Measurements from ENCODE around the gene SCT. TPM values are rescaled to one million over a fixed set of nuclear protein-coding genes. Genes with fewer than 3 reads are reported as not detected.
A peak's percentile ranks its signal among the peaks of the same experiment; 100 is the strongest.

Gene SCT
- not detected in 2 replicates for total RNA-seq

- peaks cover 16% of the 10 kb centered on the region for H3K4me1 Mint-ChIP-seq
- H3K36me3 Mint-ChIP-seq (ENCODE audit: low read depth), result peaks cover 5% of the 10 kb centered on the region
- peaks cover 19% of the 10 kb centered on the region for H3K27me3 Mint-ChIP-seq
- no peak for DNase-seq
- intact Hi-C loops (cut with micrococcal nuclease), result no loop called here
- H3K27ac Mint-ChIP-seq, result no peak within 1 kb of the TSS
- no peak within 1 kb of the TSS for H3K4me3 Mint-ChIP-seq
- H3K9me3 Mint-ChIP-seq, result no peaks in the 10 kb centered on the region
These were observed at the start of gene SCT for GRCh38 chr11:626475-627307. Gene SCT, minus strand, starts transcription at chr11:627181. Its CDS starts 38 bp downstream, at chr11:627143.

- no peak overlapping the region for H3K27ac Mint-ChIP-seq
- no peak for DNase-seq
- no peaks in the 10 kb centered on the region for H3K9me3 Mint-ChIP-seq
- no peaks in the 10 kb centered on the region for H3K27me3 Mint-ChIP-seq
- H3K4me1 Mint-ChIP-seq, result peaks cover 2% of the 10 kb centered on the region
- no peak overlapping the region for H3K4me3 Mint-ChIP-seq
- intact Hi-C loops (cut with micrococcal nuclease), result no loop called here
- peaks cover 37% of the 10 kb centered on the region for H3K36me3 Mint-ChIP-seq (ENCODE audit: low read depth)
These were observed 47.4 kb upstream of the SCT start for GRCh38 chr11:674406-674805.

- Mint-ChIP-seq H3K4me1 (peaks cover 2% of the 10 kb centered on the region), H3K4me3 (no peak overlapping the region), H3K27me3 (no peaks in the 10 kb centered on the region), H3K36me3 (ENCODE audit: low read depth) (peaks cover 37% of the 10 kb centered on the region), H3K9me3 (no peaks in the 10 kb centered on the region), H3K27ac (no peak overlapping the region)
- intact Hi-C loops (cut with micrococcal nuclease), result no loop called here
- DNase-seq, result no peak
These were observed 46.9 kb upstream of the SCT start for GRCh38 chr11:673866-674265.

GRCh38 chr11:665704-666281 is 38.8 kb upstream of the SCT start:
- no peak overlapping the region for H3K4me3 Mint-ChIP-seq
- peaks cover 2% of the 10 kb centered on the region for H3K4me1 Mint-ChIP-seq
- no peak for DNase-seq
- intact Hi-C loops (cut with micrococcal nuclease), result no loop called here
- peaks cover 12% of the 10 kb centered on the region for H3K36me3 Mint-ChIP-seq (ENCODE audit: low read depth)
- H3K9me3 Mint-ChIP-seq, result no peaks in the 10 kb centered on the region
- H3K27ac Mint-ChIP-seq, result no peak overlapping the region
- no peaks in the 10 kb centered on the region for H3K27me3 Mint-ChIP-seq

- no peak overlapping the region for H3K4me3 Mint-ChIP-seq
- no peak for DNase-seq
- H3K36me3 Mint-ChIP-seq (ENCODE audit: low read depth), result peaks cover 12% of the 10 kb centered on the region
- H3K9me3 Mint-ChIP-seq, result no peaks in the 10 kb centered on the region
- peaks cover 2% of the 10 kb centered on the region for H3K4me1 Mint-ChIP-seq
- no peak overlapping the region for H3K27ac Mint-ChIP-seq
- intact Hi-C loops (cut with micrococcal nuclease), result no loop called here
- H3K27me3 Mint-ChIP-seq, result no peaks in the 10 kb centered on the region
These were observed 38.2 kb upstream of the SCT start for GRCh38 chr11:665062-665703.

- DNase-seq, result peak; percentile 81
- no peak overlapping the region for H3K27ac Mint-ChIP-seq
- H3K9me3 Mint-ChIP-seq, result no peaks in the 10 kb centered on the region
- no peaks in the 10 kb centered on the region for H3K27me3 Mint-ChIP-seq
- H3K36me3 Mint-ChIP-seq (ENCODE audit: low read depth), result peaks cover 11% of the 10 kb centered on the region
- intact Hi-C loops (cut with micrococcal nuclease), result loop anchor here (1.0 kb wide), 1 partner anchor 61 kb away; no protein-coding TSS in a partner anchor
- H3K4me1 Mint-ChIP-seq, result peaks cover 2% of the 10 kb centered on the region
- H3K4me3 Mint-ChIP-seq, result no peak overlapping the region
These were observed 35.8 kb upstream of the SCT start for GRCh38 chr11:662689-663274.

- Mint-ChIP-seq H3K9me3 (no peaks in the 10 kb centered on the region), H3K27me3 (no peaks in the 10 kb centered on the region), H3K4me3 (no peak overlapping the region), H3K4me1 (peaks cover 2% of the 10 kb centered on the region), H3K36me3 (ENCODE audit: low read depth) (peaks cover 12% of the 10 kb centered on the region), H3K27ac (no peak overlapping the region)
- DNase-seq, result no peak
- intact Hi-C loops (cut with micrococcal nuclease), result no loop called here
These were observed 33.9 kb upstream of the SCT start for GRCh38 chr11:660681-661444.

GRCh38 chr11:660281-660680 is 33.3 kb upstream of the SCT start:
- H3K4me1 Mint-ChIP-seq, result peaks cover 2% of the 10 kb centered on the region
- no peak for DNase-seq
- peaks cover 12% of the 10 kb centered on the region for H3K36me3 Mint-ChIP-seq (ENCODE audit: low read depth)
- intact Hi-C loops (cut with micrococcal nuclease), result no loop called here
- no peaks in the 10 kb centered on the region for H3K9me3 Mint-ChIP-seq
- no peaks in the 10 kb centered on the region for H3K27me3 Mint-ChIP-seq
- H3K4me3 Mint-ChIP-seq, result no peak overlapping the region
- no peak overlapping the region for H3K27ac Mint-ChIP-seq

GRCh38 chr11:659532-660085 is 32.6 kb upstream of the SCT start:
- Mint-ChIP-seq H3K4me1 (peaks cover 2% of the 10 kb centered on the region), H3K36me3 (ENCODE audit: low read depth) (peaks cover 14% of the 10 kb centered on the region), H3K9me3 (no peaks in the 10 kb centered on the region), H3K4me3 (no peak overlapping the region), H3K27ac (no peak overlapping the region), H3K27me3 (no peaks in the 10 kb centered on the region)
- DNase-seq, result no peak
- intact Hi-C loops (cut with micrococcal nuclease), result no loop called here

- Mint-ChIP-seq H3K4me3 (no peak overlapping the region), H3K27me3 (no peaks in the 10 kb centered on the region), H3K4me1 (peaks cover 2% of the 10 kb centered on the region), H3K9me3 (no peaks in the 10 kb centered on the region), H3K36me3 (ENCODE audit: low read depth) (peaks cover 16% of the 10 kb centered on the region), H3K27ac (no peak overlapping the region)
- intact Hi-C loops (cut with micrococcal nuclease), result no loop called here
- DNase-seq, result no peak
These were observed 30.7 kb upstream of the SCT start for GRCh38 chr11:657691-658126.

- H3K27me3 Mint-ChIP-seq, result no peaks in the 10 kb centered on the region
- DNase-seq, result no peak
- no peak overlapping the region for H3K4me3 Mint-ChIP-seq
- peaks cover 18% of the 10 kb centered on the region for H3K36me3 Mint-ChIP-seq (ENCODE audit: low read depth)
- H3K4me1 Mint-ChIP-seq, result no peaks in the 10 kb centered on the region
- H3K27ac Mint-ChIP-seq, result no peak overlapping the region
- no peaks in the 10 kb centered on the region for H3K9me3 Mint-ChIP-seq
- intact Hi-C loops (cut with micrococcal nuclease), result no loop called here
These were observed 29.9 kb upstream of the SCT start for GRCh38 chr11:656866-657265.

GRCh38 chr11:656426-656825 is 29.4 kb upstream of the SCT start:
- H3K27me3 Mint-ChIP-seq, result no peaks in the 10 kb centered on the region
- H3K4me1 Mint-ChIP-seq, result no peaks in the 10 kb centered on the region
- intact Hi-C loops (cut with micrococcal nuclease), result no loop called here
- no peak overlapping the region for H3K4me3 Mint-ChIP-seq
- H3K27ac Mint-ChIP-seq, result no peak overlapping the region
- DNase-seq, result no peak
- peaks cover 22% of the 10 kb centered on the region for H3K36me3 Mint-ChIP-seq (ENCODE audit: low read depth)
- H3K9me3 Mint-ChIP-seq, result no peaks in the 10 kb centered on the region

- no peak overlapping the region for H3K4me3 Mint-ChIP-seq
- intact Hi-C loops (cut with micrococcal nuclease), result no loop called here
- H3K9me3 Mint-ChIP-seq, result no peaks in the 10 kb centered on the region
- no peaks in the 10 kb centered on the region for H3K4me1 Mint-ChIP-seq
- DNase-seq, result no peak
- peaks cover 27% of the 10 kb centered on the region for H3K36me3 Mint-ChIP-seq (ENCODE audit: low read depth)
- H3K27ac Mint-ChIP-seq, result no peak overlapping the region
- H3K27me3 Mint-ChIP-seq, result no peaks in the 10 kb centered on the region
These were observed 28.2 kb upstream of the SCT start for GRCh38 chr11:655036-655726.
